GM18511 (cell line): ENCODE results near the gene ARMH3.

Source experiments
- ATAC-seq: cut with Tn5 transposase; IDR thresholded peaks from one replicate; pipeline ENCODE4 v1.9.1; 2021; ENCODE audit warnings: mild to moderate bottlenecking, moderate library complexity; ENCODE audit not compliant: unreplicated experiment

ARMH3 gene

GRCh38 chr10:101838416-101838970 lies 217.5 kb downstream of the ARMH3 start:
- no peak for ATAC-seq

DNA sequence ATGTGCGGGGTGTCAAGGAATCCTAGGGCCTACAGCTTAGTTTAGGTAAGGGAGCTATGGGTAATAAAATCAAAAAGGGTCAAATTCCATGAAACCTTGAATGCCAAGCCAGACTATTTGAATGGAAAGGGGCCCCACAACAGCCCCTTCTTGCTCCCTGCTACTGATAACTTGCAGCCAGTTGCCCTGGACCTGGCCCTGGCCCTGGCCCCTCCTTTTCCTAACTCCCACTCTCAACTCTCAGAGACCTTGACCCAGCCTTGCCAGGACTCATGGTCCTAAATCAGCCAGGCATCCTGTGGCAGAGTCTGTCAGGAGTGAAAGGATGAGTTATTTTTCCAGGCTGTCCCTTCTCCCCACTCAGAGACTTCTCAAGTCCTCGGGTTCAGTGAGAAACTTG lies 218.2 kb downstream of the ARMH3 start:
- no peak for ATAC-seq

GRCh38 chr10:101835362-101835761 lies 220.6 kb downstream of the ARMH3 start:
- ATAC-seq = no peak

DNA sequence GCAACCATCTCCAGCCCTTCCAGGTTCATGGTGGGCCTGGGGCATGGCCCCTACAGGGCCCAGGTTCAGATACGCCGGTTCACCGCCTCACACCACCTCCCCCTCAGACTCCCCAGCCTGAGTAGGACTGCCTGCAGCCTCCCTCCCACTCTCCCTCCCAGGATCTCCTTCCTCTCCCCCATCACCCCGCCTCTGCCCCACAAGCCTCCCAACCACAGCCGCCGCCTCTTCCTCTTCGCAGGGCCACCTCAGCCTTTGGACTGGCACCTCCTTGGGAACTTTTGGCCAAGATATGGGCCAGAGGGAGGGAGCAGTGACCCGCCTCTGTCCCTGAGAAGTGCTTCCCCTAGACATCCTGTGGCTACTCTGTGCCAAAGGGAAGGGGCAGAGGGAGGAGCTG lies 221.6 kb downstream of the ARMH3 start:
- ATAC-seq = no peak

- no peak for ATAC-seq
Measured at GRCh38 chr10:101833466-101833865, 222.5 kb downstream of the ARMH3 start.

GRCh38 chr10:101832325-101832771 lies 223.6 kb downstream of the ARMH3 start:
- no peak for ATAC-seq

DNA sequence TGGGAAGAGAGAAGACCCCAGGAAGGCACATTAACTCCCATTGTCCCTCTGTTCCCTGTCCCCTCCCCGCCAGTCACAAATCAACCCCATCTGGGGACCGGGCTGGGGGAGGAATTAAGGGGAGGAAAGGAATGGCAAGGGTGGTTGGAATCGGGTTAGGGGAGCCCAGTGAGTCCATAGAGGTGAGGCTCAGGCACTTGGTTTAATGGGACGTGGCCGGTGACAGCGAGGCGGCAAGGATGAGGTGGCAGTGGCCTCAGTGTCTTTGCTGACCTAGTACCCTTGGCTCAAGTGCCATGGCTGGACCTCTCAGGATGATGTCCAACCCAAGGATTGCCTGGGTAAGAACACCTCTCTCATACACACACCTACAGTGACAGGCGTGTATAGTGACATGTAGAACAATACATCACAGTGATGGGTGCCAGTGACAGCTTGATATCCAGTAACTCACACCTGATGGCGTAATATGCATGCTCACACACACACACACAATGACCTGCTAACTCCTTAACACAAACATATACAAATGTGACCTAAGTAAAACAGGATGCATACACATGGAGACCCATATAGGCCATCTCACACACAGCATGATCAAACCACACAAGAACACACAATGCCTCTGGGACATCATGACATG lies 224.7 kb downstream of the ARMH3 start:
- ATAC-seq = no peak

GRCh38 chr10:101830322-101831168 lies 225.4 kb downstream of the ARMH3 start:
- ATAC-seq = peak; percentile 77

DNA sequence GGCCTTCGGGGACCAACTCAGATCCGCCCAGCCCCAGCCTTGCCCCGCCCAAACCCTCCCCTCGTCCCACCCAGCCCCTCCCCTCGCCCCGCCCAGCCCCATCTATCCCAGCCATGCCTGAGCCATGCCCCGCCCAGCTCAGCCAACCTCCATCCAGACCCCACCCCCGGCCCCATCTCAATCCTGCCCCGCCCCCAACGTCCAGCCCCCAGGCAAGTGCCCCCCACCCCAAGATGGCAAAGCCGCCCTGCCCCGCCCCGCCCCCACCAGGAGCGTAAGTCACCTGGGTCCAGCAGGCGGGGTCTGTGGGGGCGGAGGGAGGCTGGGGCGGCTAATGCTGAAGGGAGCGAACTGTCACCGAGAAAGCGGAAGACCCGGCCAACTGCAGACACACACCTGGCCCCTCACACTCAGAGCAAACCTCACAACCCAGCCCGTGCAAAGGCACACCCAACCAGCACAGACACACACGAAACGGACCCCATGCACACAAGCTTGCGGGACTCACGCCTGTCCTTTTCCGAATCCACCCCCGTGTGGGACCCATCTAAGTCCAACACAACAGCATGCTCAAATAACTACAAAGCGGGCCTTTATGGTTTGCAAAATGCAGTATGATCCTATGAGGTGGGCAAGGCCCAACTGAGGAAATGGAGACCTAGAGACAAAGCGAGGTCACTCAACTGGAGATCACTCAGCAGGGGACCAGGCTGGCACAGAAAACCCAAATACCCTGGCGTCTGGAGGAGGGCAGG lies 226.2 kb downstream of the ARMH3 start:
- ATAC-seq = peak; percentile 32

- no peak for ATAC-seq
Measured at GRCh38 chr10:101828766-101829551, 227.0 kb downstream of the ARMH3 start.

DNA sequence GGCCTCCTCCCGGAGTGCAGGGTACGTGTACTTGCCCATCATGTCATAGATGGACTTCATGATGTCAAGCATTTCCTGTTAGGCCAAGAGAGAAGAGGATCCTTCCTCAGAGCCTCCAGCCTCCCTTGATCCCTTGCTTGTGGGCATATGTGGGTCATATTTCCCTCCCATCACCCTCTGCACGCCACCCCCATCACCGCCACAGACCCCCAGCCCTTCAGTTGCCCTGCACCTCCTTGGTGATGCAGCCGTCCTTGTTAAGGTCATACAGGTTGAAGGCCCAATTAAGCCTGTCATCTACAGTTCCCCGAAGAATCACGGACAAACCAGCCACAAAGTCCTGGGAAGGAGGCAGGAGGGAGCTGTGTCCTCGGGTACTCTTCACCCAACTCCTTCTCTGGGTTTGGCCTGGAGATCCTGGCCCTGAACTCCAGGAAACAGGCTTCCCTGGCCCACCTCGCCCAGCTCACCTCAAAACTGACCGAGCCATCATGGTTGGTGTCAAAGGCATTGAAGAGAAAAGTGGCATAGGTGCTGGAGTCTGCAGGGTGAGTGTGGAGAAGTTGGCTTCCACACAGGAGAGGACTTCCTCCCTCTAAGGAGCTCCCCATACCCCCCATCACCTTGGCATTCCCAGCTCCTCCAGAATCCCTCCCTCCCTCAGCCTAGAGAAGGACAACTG lies 227.9 kb downstream of the ARMH3 start:
- no peak for ATAC-seq

DNA sequence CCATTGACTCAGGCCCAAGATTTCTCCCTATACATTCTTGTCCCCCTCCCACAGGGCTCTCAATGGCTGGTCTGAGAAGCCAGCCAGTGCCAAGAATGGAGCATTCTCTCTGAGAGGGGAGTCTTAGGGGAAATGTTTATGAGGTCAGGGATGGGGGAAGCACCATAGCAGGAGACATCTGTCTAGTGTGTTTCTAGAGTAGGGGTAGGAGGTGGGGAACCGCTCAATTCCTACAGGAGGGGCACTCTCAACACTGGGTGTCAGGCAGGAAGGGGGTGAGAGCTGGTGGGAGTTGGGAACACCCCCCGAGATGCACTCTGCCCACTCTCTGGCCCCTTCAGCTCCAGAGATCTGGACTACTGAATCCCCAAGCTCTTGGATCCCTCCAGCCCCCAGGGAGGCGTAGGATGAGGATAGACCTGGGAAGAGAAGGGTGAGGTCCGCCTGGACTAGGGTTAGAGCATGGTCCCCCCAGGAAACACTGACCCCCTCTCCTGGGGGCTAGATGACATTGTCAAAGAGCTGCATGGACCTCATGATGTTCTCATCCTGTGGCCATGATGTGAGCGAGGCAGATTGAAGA lies 229.0 kb downstream of the ARMH3 start:
- no peak for ATAC-seq

DNA sequence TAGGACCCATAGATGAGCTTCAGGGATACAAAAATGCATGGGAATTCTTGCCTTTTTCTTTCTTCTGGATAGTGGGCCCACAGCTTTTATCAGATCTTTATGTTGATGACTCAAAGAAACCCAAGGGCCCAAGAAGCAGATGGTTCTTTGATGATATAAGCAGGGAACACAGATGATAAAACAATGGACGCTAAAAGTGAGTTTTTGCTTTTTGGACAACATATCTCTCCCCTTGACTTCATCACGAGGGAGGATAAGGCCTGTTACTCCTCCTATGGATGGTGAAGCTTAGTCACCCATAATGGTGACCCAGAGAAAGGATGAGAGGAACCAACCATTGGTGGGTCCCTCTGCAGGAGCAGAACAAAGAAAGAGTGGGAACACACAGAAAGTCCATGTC lies 231.2 kb downstream of the ARMH3 start:
- no peak for ATAC-seq

GRCh38 chr10:101818872-101819633 lies 236.9 kb downstream of the ARMH3 start:
- peak; percentile 32 for ATAC-seq

DNA sequence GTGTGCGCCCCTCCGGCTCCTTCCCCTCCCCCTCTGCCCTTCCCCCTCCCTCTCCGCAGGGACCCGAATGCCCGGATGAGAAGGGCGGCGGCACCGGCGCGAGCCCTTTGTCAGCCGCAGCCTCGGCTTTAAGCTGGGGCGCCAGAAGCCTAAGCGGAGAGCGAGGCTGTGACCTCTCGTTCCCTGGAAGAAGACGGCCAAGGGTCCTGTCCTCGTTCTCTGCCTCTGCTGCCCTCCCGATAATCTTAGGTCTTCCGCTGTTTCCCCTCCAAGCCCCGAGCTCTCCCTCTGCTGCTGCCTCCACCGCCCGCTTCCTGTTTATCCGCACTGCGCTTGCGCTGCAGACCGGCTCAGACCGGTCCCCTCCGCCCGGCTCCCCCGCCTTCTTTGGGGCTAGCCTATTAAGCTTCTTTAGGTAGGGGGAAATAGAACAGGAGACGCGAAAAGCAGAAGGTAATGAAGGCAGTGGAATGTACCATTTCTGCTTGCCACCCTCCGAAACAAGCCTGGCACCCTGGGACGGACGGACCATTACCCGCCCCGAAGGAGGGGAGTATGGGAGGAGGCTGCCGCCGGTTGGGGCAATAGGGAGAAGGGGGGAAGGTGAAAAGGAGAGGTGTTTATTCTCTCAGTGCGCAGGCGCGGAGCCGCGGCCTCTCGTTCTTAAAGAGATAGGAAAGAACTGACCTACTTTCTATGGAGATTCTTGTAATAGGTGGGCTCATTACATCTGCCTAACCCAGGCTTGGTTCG lies 237.7 kb downstream of the ARMH3 start, which contains the start of gene OGA:
Gene OGA (minus strand): TSS at position 326 of the 753 bp plus-strand sequence. CDS start 422 bp downstream, outside the sequence.
- ATAC-seq = peak; percentile 87

DNA sequence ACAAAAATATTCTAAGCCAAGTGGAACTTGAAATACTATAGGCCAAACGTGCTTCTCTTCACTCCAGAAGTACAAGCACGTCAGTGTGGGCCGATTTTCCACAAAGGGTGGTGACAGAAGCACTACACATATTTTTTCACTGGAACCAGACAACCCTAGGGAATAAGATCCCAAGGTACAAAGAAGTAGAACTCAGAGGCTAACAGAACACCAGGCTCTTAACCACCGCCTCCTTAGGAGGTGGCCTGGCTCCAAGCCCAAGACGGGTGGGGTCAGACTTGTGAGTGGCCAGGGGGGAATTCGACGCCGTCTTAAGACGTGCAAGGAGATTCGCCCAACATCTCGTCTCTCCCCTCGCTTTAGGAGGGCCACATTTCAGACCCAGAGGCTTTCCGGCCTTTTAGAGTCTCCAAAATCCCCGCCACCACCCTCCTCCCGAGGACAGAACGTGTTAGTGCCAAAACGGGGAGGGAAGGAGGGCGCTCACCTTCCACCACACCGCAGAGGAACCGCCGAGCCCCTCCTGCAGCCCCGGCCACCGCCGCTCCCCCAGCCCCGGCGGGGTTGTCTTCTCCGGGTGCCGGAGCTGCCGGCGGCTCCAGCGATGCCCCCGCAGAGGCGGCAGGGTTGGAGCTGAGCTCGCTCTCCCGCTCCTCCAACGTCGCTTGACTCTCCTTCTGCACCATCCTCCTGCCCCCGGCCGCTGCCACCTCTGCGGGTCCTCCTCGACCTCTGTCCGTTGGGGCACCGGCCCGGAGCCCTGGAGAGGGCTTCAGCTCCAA lies 238.4 kb downstream of the ARMH3 start:
- peak; percentile 3 for ATAC-seq

GRCh38 chr10:101816913-101817336 lies 239.0 kb downstream of the ARMH3 start:
- ATAC-seq = no peak
